ENCODE measurements around the gene FAM47E.

FAM47E gene

GRCh38 chr4:76305971-76306881 is 54.7 kb downstream of the FAM47E start, which contains the start of gene STBD1 (continued):
- peak; percentile 80 for TF ChIP-seq ZBTB11 (tag by site-specific recombination; conservative IDR thresholded peaks at IDR 0.05; ENCODE audit: low read depth)
- TF ChIP-seq CTCF (tag by site-specific recombination; IDR thresholded peaks at IDR 0.05) = peak; percentile 43
- peak; percentile 74 for TF ChIP-seq ZNF2 (tag by site-specific recombination; IDR thresholded peaks at IDR 0.05)
- TF ChIP-seq ZNF394 (tag by site-specific recombination; IDR thresholded peaks at IDR 0.05; ENCODE audit: borderline replicate concordance) = peak; percentile 47; the same call in 1 of the 2 replicates
- peak; percentile 49 for TF ChIP-seq KLF1 (tag by site-specific recombination; IDR thresholded peaks at IDR 0.05)
- TF ChIP-seq ZFP37 (tag by site-specific recombination; IDR thresholded peaks at IDR 0.05) = peak; percentile 67
- no peak for TF ChIP-seq REPIN1 (tag by site-specific recombination; IDR thresholded peaks at IDR 0.05; ENCODE audit: low read depth)
- peak; percentile 21; the same call in 1 of the 2 replicates for TF ChIP-seq KLF7 (tag by site-specific recombination; IDR thresholded peaks at IDR 0.05; ENCODE audit: borderline replicate concordance)
- TF ChIP-seq ZNF335 (tag by site-specific recombination; conservative IDR thresholded peaks at IDR 0.05) = peak; percentile 78
- peak; percentile 79 for TF ChIP-seq KLF17 (tag by site-specific recombination; IDR thresholded peaks at IDR 0.05)
- TF ChIP-seq YY1 (tag by site-specific recombination; IDR thresholded peaks at IDR 0.05) = peak; percentile 34; the same call in 1 of the 2 replicates
- TF ChIP-seq ZBTB20 (tag by site-specific recombination; IDR thresholded peaks at IDR 0.05) = peak; percentile 77; the same call in 1 of the 2 replicates
- TF ChIP-seq SP7 (tag by site-specific recombination; IDR thresholded peaks at IDR 0.05) = peak; percentile 59
- TF ChIP-seq PATZ1 (tag by site-specific recombination; IDR thresholded peaks at IDR 0.05) = peak; percentile 62
- 0 out of 2 replicates have a peak, but pooled peaks have one; percentile 17 for TF ChIP-seq ZNF398 (tag by site-specific recombination; IDR thresholded peaks at IDR 0.05)
- TF ChIP-seq ZSCAN30 (tag by site-specific recombination; IDR thresholded peaks at IDR 0.05) = peak; percentile 79
- TF ChIP-seq ZNF610 (tag by site-specific recombination; IDR thresholded peaks at IDR 0.05; ENCODE audit: borderline replicate concordance) = 0 out of 2 replicates have a peak, but pooled peaks have one; percentile 18
- no peak for TF ChIP-seq ZNF146 (tag by site-specific recombination; IDR thresholded peaks at IDR 0.05)
- peak; percentile 76; the same call in 1 of the 2 replicates for TF ChIP-seq ZBTB48 (tag by site-specific recombination; IDR thresholded peaks at IDR 0.05)
- TF ChIP-seq ZNF658 (tag by site-specific recombination; IDR thresholded peaks at IDR 0.05) = no peak
- peak; percentile 69 for TF ChIP-seq ZBTB17 (tag by site-specific recombination; IDR thresholded peaks at IDR 0.05)
- TF ChIP-seq KLF10 (tag by site-specific recombination; IDR thresholded peaks at IDR 0.05) = no peak
- TF ChIP-seq ZFHX2 (tag by site-specific recombination; conservative IDR thresholded peaks at IDR 0.05) = peak; percentile 66
- no peak for TF ChIP-seq ZNF558 (tag by site-specific recombination; IDR thresholded peaks at IDR 0.05)
- peak; percentile 61; the same call in 1 of the 2 replicates for TF ChIP-seq HOXD13 (CRISPR knock-in tag; IDR thresholded peaks at IDR 0.05; ENCODE audit: borderline replicate concordance)
- TF ChIP-seq ZNF747 (tag by site-specific recombination; IDR thresholded peaks at IDR 0.05) = no peak
- TF ChIP-seq ZNF19 (tag by site-specific recombination; IDR thresholded peaks at IDR 0.05; ENCODE audit: low read depth) = no peak
- peak; percentile 75; the same call in 1 of the 2 replicates for TF ChIP-seq ZNF341 (tag by site-specific recombination; IDR thresholded peaks at IDR 0.05; ENCODE audit: low read depth)
- TF ChIP-seq ZNF629 (tag by site-specific recombination; IDR thresholded peaks at IDR 0.05) = no peak

All from HEK293 (cell line).